ENCODE measurements around the gene GLDN.
A peak's percentile ranks its signal among the peaks of the same experiment; 100 is the strongest.

The GLDN gene

DNA sequence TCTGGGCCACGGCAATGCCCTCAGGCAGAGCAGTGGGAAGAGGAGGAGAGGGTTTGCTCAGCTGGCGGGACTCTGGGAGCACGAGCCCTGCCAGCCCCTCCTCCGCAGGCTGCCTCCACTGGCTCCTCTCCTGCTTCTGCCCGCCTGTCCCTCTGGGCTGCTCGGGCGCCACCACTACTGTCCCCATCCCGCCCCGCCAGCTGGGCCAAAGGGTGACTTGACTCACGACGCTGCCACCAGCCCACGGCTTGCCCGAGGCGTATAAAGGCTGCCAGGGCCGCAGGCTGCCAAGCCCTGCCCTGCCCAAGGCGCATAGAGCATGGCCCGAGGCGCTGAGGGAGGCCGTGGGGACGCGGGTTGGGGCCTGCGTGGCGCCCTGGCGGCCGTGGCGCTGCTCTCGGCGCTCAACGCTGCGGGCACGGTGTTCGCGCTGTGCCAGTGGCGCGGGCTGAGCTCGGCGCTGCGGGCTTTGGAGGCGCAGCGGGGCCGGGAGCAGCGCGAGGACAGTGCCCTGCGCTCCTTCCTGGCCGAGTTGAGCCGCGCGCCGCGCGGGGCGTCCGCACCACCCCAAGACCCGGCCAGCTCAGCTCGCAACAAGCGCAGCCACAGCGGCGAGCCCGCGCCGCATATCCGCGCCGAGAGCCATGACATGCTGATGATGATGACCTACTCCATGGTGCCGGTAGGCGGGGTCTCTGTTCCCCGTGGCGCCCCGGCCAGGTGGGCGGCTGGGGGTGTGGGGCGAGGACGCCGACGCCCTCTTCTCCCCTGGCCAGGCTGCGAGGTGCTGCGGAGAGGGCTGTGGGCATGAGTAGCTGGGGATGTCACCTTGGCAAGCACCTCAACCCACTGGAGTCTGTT, at the start of gene GLDN:
Gene GLDN (plus strand): TSS at position 290 of the 861 bp plus-strand sequence. CDS start 30 bp downstream, at position 320.
- peak; percentile 38 for DNase-seq

GRCh38 chr15:51298620-51299019, 42.8 kb upstream of the GLDN start:
- no peak for DNase-seq

GRCh38 chr15:51299187-51300015, 42.1 kb upstream of the GLDN start:
- no peak for DNase-seq

DNA sequence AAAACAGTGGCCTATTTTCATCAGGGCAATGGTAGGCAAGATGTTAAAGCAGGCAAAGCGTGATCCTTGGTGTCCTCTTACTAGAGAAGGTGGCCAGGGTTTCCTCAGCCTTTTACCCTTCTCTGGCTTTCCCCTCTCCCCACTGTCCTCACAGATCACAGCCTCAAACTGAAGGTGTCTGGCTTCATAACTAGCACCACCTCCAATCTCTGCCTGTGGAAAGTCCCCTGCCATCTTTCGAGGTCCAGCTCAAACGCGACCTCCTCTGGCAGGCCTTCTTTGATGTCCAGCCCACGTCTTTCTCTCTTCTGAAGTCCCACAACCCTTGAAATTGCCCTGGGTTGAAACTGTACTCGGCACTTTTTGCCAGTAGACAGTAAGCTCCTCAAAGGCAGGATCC, 39.0 kb upstream of the GLDN start:
- no peak for DNase-seq

- no peak for DNase-seq
Measured at GRCh38 chr15:51303462-51303980, 37.9 kb upstream of the GLDN start.

DNA sequence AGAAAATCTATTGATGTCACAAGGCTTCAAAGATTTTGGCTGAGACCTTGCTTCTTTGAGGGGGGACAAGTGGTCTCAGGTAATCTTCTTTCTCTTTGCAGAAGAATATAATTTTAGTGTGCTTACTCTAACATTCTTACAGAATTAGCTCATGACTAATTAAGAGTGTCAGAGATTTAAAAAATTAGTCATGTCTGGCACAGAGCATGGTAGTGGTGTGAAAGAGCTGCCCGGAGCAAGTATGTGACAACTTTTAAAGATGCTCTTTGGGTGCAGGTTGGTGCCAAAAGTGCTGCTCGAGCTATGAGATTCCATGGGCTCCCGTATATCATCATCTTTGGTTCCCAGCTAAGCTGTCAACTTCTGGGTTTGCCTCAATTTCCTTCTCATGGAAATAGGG, 34.1 kb upstream of the GLDN start:
- DNase-seq, result no peak

- DNase-seq, result peak; percentile 47
Measured at GRCh38 chr15:51307811-51308210, 33.6 kb upstream of the GLDN start.

- DNase-seq, result peak; percentile 28
Measured at GRCh38 chr15:51310064-51310463, 31.4 kb upstream of the GLDN start.

DNA sequence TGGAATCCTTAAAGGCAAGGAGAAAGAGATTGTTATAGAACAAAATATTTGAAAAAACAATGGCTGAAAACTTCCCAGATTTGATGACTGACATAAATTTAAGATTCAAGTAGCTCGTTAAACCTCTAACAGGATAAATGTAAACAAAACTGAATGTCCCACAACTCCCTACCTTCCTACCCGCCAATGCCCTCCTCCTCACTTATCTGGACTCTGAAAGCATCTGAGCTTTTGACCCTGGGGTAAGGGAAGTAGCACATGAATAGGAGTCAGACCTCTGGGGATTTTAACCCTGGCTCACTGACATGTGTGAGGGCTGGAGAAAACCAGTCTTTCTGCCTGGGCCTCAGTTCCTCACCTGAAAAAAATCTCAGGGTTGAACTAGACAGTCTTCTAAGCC, 29.9 kb upstream of the GLDN start:
- no peak for DNase-seq

GRCh38 chr15:51312166-51313073, 29.0 kb upstream of the GLDN start:
- DNase-seq, result no peak

DNA sequence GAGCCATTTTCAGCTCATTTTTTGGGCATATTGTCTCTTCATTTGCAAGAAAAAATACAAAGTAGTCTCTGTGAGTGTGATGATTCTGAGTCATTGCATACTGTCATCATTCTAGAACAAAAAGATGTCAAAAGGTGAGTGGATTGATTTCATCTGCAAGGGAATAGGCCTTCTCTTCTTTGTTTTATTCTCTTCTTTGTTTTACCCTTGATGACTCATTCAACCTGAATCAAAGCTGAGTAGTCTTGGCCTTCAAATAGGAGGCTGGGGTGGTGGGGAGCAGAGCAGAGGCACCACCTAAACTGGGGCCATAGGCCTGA, 28.4 kb upstream of the GLDN start:
- DNase-seq, result no peak

GRCh38 chr15:51313644-51314280, 27.7 kb upstream of the GLDN start:
- no peak for DNase-seq

GRCh38 chr15:51314391-51315337, 26.8 kb upstream of the GLDN start:
- DNase-seq, result no peak

GRCh38 chr15:51315726-51316125, 25.7 kb upstream of the GLDN start:
- no peak for DNase-seq

DNA sequence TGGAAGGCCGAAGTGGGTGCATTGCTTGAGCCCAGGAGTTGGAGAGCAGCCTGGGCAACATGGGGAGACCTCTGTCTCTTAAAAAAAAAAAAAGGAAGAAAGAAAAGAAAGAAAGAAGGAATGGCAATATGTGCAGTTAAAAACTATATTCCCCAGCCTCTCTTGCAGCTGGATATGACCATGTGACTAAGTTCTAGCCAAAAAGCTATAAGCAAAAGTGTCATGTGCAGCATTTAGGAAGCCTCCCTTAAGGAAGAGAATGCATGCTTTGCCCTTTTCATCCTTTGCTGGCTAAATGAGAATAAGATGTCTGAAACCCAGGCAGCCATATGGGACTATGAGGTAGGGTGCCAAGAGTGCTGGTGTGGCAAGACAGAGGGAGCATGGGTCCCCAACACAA, 24.8 kb upstream of the GLDN start:
- DNase-seq, result no peak

DNA sequence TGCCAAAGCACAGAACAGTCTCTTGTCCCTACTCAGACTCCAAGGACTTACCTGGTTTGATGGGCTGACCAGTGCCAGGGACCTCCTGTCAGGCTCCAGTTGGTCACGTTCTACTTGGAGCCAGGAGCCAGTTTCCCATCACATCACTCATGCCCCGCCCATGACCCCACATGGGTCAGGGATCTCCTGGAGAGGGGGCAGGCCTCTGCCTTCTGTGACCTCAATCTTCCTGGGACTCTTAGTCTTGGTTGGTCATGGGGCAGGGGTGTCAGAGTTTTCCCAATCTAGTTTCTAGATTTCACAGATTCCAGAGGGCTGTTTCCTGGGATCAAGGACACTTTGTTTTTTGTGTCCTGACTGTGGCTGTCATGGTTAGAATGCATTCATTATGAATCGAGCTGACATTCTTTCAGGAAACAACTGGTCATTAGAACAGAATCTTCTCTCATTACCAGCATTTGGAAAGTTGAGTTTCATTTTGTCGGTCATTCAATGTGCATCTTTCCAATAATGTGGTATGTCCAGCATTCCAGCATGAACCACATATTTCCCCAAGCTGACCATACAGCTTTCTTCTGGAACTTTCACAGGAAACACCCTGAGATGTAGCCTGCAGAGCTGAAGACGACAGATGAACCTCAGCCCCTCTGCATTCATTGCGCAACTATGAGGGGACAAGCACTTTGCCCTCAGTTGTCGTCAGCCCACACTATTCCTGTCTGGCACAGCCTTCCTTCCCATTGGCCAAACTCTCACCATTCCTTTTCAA, 22.9 kb upstream of the GLDN start:
- no peak for DNase-seq

GRCh38 chr15:51319539-51319938, 21.9 kb upstream of the GLDN start:
- DNase-seq, result no peak

DNA sequence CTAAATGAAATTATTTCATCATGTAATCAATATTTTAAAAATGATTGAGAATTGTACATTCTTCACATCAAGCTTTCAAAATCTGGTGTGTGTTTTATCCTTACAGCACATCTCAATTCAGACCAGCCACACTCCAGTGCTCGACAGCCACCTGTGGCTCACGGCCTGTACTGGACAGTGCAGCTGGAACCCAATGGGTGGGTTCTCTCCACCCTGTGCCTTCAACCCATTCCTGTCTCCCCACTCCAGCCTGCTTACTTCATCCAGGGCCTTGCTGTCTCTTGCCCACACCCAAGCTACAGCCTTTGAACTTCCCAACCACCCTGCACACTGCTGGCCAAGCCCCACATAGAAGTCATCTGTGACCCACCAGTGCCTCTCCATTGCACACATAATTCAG, 20.6 kb upstream of the GLDN start:
- DNase-seq, result no peak

GRCh38 chr15:51321316-51321715, 20.1 kb upstream of the GLDN start:
- DNase-seq, result no peak

- peak; percentile 90 for DNase-seq
Measured at GRCh38 chr15:51322621-51323296, 18.7 kb upstream of the GLDN start.

All from suppressor macrophage treated with lipopolysaccharide for 4 hours (primary cell).